GM10266 (cell line): ENCODE measurements around the gene MEGF8.

ENCODE experiments used
- DNase-seq: peaks from one replicate; pipeline ENCODE4 v3.0.0; 2012; ENCODE audit errors: extremely low spot score
- TF ChIP-seq, protein P1 (sequence below): IDR thresholded peaks from 2 replicates; pipeline ENCODE4 v1.5.1; 2012; ENCODE audit warnings: mild to moderate bottlenecking, low read depth; ENCODE audit not compliant: control insufficient read depth, insufficient read depth; ENCODE audit errors: missing control alignments

MEGF8 gene

DNA sequence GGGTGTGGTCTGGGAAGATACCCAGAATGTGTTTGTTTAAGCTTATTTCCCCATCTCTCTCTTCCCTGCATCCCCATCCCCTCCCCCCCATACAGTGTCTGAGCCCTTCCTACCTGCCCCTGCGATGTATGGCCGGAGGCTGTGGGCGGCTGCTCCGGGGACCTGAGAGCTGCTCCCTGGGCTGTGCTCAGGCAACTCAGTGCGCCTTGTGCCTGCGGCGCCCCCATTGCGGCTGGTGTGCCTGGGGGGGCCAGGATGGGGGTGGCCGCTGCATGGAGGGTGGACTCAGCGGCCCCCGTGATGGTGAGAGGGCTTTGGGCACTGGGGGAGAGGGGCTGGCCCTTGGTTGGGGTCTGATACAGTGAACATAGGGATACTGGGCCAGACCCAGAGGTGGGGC lies 42.9 kb downstream of the MEGF8 start:
- no peak for DNase-seq
- TF ChIP-seq, protein P1, sequence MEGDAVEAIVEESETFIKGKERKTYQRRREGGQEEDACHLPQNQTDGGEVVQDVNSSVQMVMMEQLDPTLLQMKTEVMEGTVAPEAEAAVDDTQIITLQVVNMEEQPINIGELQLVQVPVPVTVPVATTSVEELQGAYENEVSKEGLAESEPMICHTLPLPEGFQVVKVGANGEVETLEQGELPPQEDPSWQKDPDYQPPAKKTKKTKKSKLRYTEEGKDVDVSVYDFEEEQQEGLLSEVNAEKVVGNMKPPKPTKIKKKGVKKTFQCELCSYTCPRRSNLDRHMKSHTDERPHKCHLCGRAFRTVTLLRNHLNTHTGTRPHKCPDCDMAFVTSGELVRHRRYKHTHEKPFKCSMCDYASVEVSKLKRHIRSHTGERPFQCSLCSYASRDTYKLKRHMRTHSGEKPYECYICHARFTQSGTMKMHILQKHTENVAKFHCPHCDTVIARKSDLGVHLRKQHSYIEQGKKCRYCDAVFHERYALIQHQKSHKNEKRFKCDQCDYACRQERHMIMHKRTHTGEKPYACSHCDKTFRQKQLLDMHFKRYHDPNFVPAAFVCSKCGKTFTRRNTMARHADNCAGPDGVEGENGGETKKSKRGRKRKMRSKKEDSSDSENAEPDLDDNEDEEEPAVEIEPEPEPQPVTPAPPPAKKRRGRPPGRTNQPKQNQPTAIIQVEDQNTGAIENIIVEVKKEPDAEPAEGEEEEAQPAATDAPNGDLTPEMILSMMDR, result no peak

DNA sequence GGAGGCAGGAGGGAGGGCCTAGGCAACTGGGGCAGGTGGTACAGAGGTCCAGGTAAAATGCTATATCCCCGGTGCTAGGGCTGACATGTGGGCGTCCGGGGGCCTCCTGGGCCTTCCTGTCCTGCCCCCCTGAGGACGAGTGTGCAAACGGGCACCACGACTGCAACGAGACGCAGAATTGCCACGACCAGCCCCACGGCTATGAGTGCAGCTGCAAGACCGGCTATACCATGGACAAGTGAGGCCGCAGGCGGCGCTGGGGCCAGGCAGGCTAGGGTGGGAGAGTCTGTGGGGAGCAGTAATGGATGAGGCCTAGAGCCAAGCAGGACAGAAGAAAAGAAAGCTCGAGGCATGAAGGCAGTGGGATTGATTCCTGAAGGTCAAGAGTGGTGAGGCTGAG lies 43.3 kb downstream of the MEGF8 start:
- TF ChIP-seq, protein P1, result no peak
- no peak for DNase-seq

DNA sequence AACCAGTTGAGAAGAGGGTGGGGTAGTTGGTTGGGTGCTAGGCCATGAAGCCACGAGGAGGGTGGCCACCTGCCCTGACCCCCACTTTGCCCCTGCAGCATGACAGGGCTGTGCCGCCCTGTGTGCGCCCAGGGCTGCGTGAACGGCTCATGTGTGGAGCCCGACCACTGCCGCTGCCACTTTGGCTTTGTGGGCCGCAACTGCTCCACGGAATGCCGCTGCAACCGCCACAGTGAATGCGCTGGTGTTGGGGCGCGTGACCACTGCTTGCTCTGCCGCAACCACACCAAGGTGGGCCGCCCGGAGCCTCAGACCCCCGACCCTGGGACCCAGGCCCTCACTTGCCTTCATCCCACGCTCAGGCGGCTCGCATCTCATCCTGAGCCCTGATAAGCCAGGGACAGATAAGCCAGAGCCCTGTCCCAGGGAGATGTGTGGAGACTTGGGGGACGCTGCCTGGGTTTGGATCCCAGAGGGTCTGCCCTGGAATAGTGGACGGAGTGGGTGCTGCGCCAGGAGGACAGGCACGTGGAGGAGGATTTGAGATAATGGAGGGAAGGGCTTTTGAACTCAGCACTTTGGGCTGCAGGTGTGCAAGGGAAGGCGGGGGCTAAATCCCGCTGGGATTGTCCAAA lies 44.1 kb downstream of the MEGF8 start:
- TF ChIP-seq, protein P1, result no peak
- DNase-seq, result no peak

DNA sequence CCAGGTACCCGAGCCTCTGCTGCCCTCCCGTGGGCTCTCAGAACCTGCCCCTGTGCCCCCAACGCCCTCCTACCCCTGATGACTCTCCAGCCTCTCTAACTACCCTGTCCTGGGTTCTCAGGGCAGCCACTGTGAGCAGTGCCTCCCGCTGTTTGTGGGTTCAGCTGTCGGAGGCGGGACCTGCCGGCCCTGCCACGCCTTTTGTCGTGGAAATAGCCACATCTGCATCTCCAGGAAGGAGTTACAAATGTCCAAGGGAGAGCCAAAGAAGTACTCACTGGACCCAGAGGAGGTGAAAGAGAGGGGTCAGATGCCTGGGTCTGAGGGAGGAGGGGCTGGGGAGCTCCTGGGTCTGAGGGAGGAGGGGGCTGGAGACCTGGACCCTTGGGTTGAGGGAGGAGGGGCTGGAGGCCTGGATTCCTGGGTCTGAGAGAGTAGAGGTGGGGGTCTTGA lies 44.7 kb downstream of the MEGF8 start:
- TF ChIP-seq, protein P1, result no peak
- DNase-seq, result no peak

DNA sequence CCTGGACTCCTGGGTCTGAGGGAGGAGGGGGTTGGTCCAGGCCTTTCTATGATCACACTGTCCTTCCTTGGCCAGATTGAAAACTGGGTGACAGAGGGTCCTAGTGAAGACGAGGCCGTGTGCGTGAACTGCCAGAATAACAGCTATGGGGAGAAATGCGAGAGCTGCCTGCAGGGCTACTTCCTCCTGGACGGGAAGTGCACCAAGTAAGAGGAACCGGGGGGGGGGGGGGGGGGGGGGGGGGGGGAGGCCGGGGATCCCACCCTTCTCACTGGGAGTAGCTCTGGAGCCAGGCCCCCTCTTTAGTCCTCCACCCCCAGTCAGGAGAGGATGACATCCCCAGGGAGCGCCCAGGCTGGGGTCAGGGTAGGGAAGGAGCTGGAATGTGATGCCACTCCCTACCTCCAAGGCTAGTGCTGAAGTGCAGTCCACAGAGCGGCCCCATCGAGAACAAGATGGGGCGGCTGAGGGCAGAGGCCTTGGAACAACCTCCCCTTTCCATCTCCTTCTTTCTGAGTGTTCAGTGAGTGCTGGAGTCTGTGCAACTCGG lies 45.3 kb downstream of the MEGF8 start:
- TF ChIP-seq, protein P1, result no peak

DNA sequence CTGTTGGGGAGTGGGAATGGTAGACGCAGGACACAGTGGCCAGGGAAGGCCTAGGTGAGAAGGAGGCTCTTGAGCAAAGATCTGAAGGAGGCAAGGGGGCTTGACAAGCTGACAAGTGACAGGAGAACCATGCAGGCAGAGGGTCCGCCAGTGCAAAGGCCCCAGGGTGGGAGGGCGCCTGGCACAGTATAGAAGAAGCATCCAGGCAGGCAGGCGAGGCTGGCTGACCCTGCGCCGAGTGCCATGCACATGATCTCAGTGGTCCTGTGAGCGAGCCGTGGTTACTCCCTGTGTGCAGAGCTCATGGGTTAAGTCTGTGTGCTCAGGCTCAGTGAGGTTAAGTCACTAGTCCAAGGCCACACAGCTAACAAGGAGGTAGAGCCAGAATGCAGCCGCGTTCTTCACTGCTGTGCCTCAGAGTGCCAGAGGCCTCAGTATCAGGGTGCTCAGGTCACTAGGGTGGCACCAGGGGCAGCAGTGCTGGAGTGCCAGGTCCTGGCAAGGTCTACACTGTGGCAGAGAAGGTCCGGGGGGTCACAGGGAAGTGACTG lies 49.5 kb downstream of the MEGF8 start:
- DNase-seq, result no peak
- TF ChIP-seq, protein P1, result no peak

More for the DNA sequence above, 45.3 kb downstream of the MEGF8 start:
- DNase-seq, result no peak
